Ascending aorta (tissue), 2 donors: ENCODE results near the gene INO80D. TPM values are rescaled to one million over a fixed set of nuclear protein-coding genes. Genes with fewer than 3 reads are reported as not detected.
"Not testable (repeated sequence)": the region's sequence is repeated elsewhere in the genome, so short reads cannot be mapped to it uniquely, and the experiment has no call there.

Source experiments
- DNase-seq, 2 donors: peaks; one replicate each; pipeline ENCODE4 v3.0.0-alpha.2; 2019; ENCODE audit warnings: low spot score in 2 of 2
- H3K27ac ChIP-seq, 2 donors: fragments of 200-600 bp; sonication (generic); one replicate each; pipeline ENCODE4 v1.5.1; 2016 to 2017; ENCODE audit warnings: mild to moderate bottlenecking in 1 of 2
- H3K27me3 ChIP-seq: fragments of 200-600 bp; sonication (generic); one replicate; pipeline ENCODE4 v1.5.1; 2017
- H3K36me3 ChIP-seq, 2 donors: fragments of 200-600 bp; sonication (generic); one replicate each; pipeline ENCODE4 v1.5.1; 2016
- H3K4me1 ChIP-seq, 2 donors: fragments of 200-600 bp; sonication (generic); one replicate each; pipeline ENCODE4 v1.5.1; 2016 to 2017; ENCODE audit warnings: mild to moderate bottlenecking in 1 of 2
- H3K4me3 ChIP-seq, 2 donors: fragments of 200-600 bp; sonication (generic); one replicate each; pipeline ENCODE4 v1.5.1; 2016 to 2017; ENCODE audit warnings: mild to moderate bottlenecking in 1 of 2
- H3K9me3 ChIP-seq, 2 donors: fragments of 200-600 bp; sonication (generic); one replicate each; pipeline ENCODE4 v1.5.1; 2016
- intact Hi-C: fragments of 100-400 bp; cut with DNase I; formaldehyde crosslinking; loops from one replicate; pipeline ENCODE4 v1.15.1; 2023
- total RNA-seq: library from RNA; depleted of rRNA; stranded (reverse); fragments of >200 nt; gene quantifications from one replicate; pipeline ENCODE4 v1.1.0, GENCODE V29; 2016
- TF ChIP-seq, protein P1 (sequence below), 3 experiments: fragments of 200-600 bp in 2 of 3; fragments of 450-650 bp in 1 of 3; sonication (generic) in 2 of 3; IDR thresholded peaks; one replicate each; pipeline ENCODE4 v1.5.1; 2016 to 2019; ENCODE audit warnings: antibody characterized with exemption in 3 of 3, mild to moderate bottlenecking in 1 of 3, moderate library complexity in 1 of 3

The INO80D gene
- total RNA-seq, 1 donor from 2014 or later = 10.1 TPM

DNA sequence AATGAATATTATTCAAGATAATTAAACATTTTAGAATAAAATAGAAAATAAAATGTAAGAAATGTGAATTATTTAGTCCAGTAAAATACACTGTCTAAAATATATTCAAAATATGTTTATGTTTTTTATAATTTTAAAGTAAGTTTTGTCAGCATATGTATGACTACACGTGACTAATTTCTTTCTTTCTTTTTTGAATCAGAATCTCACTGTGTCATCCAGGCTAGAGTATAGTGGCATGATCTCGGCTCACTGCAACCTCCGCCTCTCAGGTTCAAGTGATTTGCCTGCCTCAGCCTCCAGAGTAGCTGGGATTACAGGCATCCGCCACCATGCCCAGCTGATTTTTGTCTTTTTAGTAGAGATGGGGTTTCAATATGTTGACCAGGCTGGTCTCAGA is 19.1 kb upstream of the INO80D start:
- intact Hi-C loops = no loop called here
- H3K4me1 ChIP-seq = no peaks in the 10 kb centered on the region
- DNase-seq = no peak
- no peaks in the 10 kb centered on the region for H3K9me3 ChIP-seq
- H3K36me3 ChIP-seq = no peaks in the 10 kb centered on the region
- no peaks in the 10 kb centered on the region for H3K27me3 ChIP-seq
- TF ChIP-seq, protein P1, sequence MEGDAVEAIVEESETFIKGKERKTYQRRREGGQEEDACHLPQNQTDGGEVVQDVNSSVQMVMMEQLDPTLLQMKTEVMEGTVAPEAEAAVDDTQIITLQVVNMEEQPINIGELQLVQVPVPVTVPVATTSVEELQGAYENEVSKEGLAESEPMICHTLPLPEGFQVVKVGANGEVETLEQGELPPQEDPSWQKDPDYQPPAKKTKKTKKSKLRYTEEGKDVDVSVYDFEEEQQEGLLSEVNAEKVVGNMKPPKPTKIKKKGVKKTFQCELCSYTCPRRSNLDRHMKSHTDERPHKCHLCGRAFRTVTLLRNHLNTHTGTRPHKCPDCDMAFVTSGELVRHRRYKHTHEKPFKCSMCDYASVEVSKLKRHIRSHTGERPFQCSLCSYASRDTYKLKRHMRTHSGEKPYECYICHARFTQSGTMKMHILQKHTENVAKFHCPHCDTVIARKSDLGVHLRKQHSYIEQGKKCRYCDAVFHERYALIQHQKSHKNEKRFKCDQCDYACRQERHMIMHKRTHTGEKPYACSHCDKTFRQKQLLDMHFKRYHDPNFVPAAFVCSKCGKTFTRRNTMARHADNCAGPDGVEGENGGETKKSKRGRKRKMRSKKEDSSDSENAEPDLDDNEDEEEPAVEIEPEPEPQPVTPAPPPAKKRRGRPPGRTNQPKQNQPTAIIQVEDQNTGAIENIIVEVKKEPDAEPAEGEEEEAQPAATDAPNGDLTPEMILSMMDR (IDR thresholded peaks at IDR 0.05) = no peak
- H3K4me3 ChIP-seq = no peak overlapping the region
- H3K27ac ChIP-seq = no peak overlapping the region

DNA sequence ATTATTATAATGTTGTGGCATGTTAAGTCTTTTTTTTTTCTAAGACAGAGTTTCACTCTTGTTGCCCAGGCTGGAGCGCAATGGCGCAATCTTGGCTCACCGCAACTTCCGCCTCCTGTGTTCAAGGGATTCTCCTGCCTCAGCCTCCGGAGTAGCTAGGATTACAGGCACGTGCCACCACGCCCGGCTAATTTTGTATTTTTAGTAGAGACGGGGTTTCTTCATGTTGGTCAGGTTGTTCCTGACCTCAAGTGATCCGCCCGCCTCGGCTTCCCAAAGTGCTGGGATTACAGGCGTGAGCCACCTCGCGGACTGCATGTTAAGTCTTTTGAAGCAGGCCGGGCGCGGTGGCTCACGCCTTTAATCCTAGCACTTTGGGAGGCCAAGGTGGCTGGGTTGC is 12.9 kb upstream of the INO80D start:
- intact Hi-C loops, H3K27me3 ChIP-seq, H3K4me1 ChIP-seq, H3K4me3 ChIP-seq, H3K36me3 ChIP-seq, DNase-seq, H3K27ac ChIP-seq, H3K9me3 ChIP-seq: not testable (repeated sequence)

DNA sequence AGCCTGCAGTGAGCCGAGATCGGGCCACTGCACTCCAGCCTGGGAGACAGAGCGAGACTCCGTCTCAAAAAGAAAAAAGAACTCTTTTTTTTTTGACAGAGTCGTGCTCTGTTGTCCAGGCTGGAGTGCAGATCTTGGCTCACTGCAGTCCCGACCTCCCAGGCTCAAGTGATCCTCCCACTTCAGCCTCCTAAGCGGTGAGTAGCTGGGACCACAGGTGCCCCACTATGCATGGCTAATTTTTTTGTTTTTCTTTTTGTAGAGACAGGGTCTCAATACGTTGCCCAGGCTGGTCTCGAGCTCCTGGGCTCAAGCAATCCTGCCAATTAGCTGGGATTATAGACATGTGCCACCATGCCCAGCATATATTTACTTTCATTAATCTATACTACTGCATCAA is 12.5 kb upstream of the INO80D start:
- no peaks in the 10 kb centered on the region for H3K9me3 ChIP-seq
- H3K36me3 ChIP-seq = no peaks in the 10 kb centered on the region
- TF ChIP-seq, protein P1 (IDR thresholded peaks at IDR 0.05) = no peak
- DNase-seq = no peak
- no peak overlapping the region for H3K27ac ChIP-seq
- intact Hi-C loops = no loop called here
- H3K4me1 ChIP-seq = no peaks in the 10 kb centered on the region
- no peaks in the 10 kb centered on the region for H3K27me3 ChIP-seq
- no peak overlapping the region for H3K4me3 ChIP-seq

DNA sequence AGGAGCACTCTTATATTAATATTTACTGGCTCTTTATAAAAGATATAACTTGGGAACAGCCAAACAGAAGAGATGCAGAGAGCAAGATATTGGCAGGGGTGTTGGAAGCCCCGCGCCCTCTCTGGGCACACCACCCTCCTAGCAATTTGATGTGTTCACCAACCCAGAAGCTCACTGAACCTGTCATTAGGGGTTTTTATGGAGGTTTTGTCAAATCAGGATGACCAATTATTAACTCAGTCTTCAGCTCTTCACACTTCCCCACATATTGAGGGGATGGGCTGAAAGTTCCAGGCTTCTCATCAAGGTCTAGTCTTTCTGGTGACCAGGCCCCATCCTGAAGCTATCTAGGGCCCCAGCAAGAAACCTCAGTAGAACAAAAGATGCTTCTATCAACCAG is 10.9 kb upstream of the INO80D start:
- TF ChIP-seq, protein P1 (IDR thresholded peaks at IDR 0.05) = no peak
- H3K9me3 ChIP-seq = no peaks in the 10 kb centered on the region
- H3K4me3 ChIP-seq = no peak overlapping the region
- H3K27ac ChIP-seq = no peak overlapping the region
- peaks cover 0 to 3% of the 10 kb centered on the region in 2 donors for H3K36me3 ChIP-seq
- intact Hi-C loops = no loop called here
- no peaks in the 10 kb centered on the region for H3K27me3 ChIP-seq
- no peak for DNase-seq
- H3K4me1 ChIP-seq = no peaks in the 10 kb centered on the region

DNA sequence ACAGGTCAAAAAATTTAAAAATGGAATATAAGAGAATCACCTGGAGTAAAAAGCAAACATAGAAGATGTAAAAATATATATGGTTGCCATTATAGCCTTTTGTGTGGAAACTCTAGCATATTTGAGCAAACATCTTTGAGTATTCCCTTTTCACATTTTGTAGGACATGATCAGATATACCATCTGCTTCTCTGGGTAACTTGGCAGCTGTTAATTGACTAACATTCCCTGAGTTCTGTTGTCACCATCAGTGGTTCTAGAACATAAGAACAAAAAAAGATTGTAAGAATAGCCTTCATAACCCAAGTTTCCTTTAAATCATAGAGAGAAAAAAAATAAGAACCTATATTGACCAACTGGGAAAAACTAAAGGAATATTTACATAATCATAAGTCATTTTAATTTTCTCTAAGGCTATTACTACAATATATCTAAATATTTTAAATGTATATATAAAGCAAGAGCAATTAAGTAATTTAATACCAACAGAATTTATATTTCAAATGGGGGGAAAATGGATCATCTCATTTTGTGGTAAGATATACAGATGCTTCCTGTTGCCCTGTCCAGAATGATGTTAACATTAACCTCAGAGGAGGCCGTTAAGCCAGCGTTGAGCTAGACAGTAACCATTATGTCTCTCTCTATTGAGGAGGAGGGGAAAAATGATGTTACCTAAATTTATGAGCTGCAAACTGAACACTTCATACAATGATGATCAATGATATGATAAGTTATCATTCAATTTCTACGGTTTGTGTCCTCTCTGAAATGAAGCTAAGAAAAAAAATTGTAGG is 9.8 kb upstream of the INO80D start:
- Histone ChIP-seq H3K36me3 (peaks cover 0 to 3% of the 10 kb centered on the region in 2 donors), H3K4me1 (no peaks in the 10 kb centered on the region), H3K27ac (no peak overlapping the region), H3K4me3 (no peak overlapping the region), H3K9me3 (no peaks in the 10 kb centered on the region), H3K27me3 (no peaks in the 10 kb centered on the region)
- TF ChIP-seq, protein P1 (IDR thresholded peaks at IDR 0.05) = no peak
- intact Hi-C loops = no loop called here
- DNase-seq = no peak

DNA sequence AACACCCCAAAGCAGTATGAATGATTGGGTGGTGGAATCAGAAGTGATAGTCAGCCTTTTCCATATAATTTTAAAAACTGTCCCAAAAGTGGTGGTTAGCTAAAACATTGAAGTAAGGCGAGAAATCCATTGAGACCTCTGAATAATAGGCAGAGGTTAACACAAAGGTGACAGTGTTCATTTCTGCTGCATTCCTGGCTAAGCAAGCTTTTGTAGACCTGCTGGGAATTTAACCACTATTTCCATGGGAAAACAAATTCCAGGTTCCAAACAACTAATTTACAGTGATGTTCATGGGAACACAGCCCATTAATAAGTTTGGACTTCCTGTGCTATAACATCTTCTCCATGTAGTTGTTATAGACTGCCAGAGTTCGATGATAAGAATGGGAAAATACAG is 6.3 kb upstream of the INO80D start:
- no peaks in the 10 kb centered on the region for H3K27me3 ChIP-seq
- TF ChIP-seq, protein P1 (IDR thresholded peaks at IDR 0.05) = no peak
- H3K36me3 ChIP-seq = peaks cover 0 to 9% of the 10 kb centered on the region in 2 donors
- H3K4me1 ChIP-seq = peaks cover 0 to 7% of the 10 kb centered on the region in 2 donors
- intact Hi-C loops = no loop called here
- H3K27ac ChIP-seq = no peak overlapping the region
- H3K9me3 ChIP-seq = no peaks in the 10 kb centered on the region
- no peak for DNase-seq
- no peak overlapping the region for H3K4me3 ChIP-seq
